Esophagus squamous epithelium (tissue), 5 donors: ENCODE measurements around the gene CCM2L. TPM values are rescaled to one million over a fixed set of nuclear protein-coding genes. Genes with fewer than 3 reads are reported as not detected.

Experiments
- DNase-seq: peaks from one replicate; lab custom pipeline; 2025; lab: John Stamatoyannopoulos, UW
- H3K27ac ChIP-seq, 4 donors: fragments of 200-600 bp; sonication (generic); one replicate each; pipeline ENCODE4 v1.5.1; 2016 to 2019; ENCODE audit warnings: mild to moderate bottlenecking in 1 of 4
- H3K27me3 ChIP-seq, 4 donors: fragments of 200-600 bp; sonication (generic); 1 replicate in 3 of 4; 2 replicates in 1 of 4; pipeline versions ENCODE4 v1.5.1 to v1.6.0; 2017 to 2021; ENCODE audit warnings: antibody characterized with exemption in 1 of 4
- H3K36me3 ChIP-seq, 3 donors: fragments of 200-600 bp; sonication (generic); one replicate each; pipeline ENCODE4 v1.5.1; 2016 to 2019
- H3K4me1 ChIP-seq, 3 donors: fragments of 200-600 bp; sonication (generic); one replicate each; pipeline ENCODE4 v1.5.1; 2017 to 2019
- H3K4me3 ChIP-seq, 4 donors: fragments of 200-600 bp; sonication (generic); 1 replicate in 3 of 4; 2 replicates in 1 of 4; pipeline ENCODE4 v1.5.1; 2016 to 2019; ENCODE audit warnings: mild to moderate bottlenecking in 2 of 4, moderate library complexity in 1 of 4
- H3K9me3 ChIP-seq, 3 donors: fragments of 200-600 bp; sonication (generic); one replicate each; pipeline ENCODE4 v1.5.1; 2016 to 2019
- CTCF ChIP-seq, 6 experiments: fragments of 450-650 bp in 4 of 6; fragments of 200-600 bp in 2 of 6; sonication (generic) in 2 of 6; IDR thresholded peaks; one replicate each; pipeline ENCODE4 v1.5.1; 2016 to 2019; ENCODE audit warnings: antibody characterized with exemption in 6 of 6, mild to moderate bottlenecking in 4 of 6, moderate library complexity in 4 of 6
- POLR2A ChIP-seq, 4 donors: fragments of 450-650 bp; IDR thresholded peaks; one replicate each; pipeline ENCODE4 v1.6.1; 2017; ENCODE audit warnings: antibody characterized with exemption in 4 of 4, mild to moderate bottlenecking in 4 of 4, moderate library complexity in 3 of 4
- WGBS, 2 donors: methylation state at CpG; one replicate each; pipeline ENCODE4 v1.1.5; 2018; 5-methylcytosine and 5-hydroxymethylcytosine counted together
- intact Hi-C: fragments of 100-400 bp; cut with DNase I; formaldehyde crosslinking; loops from one replicate; pipeline ENCODE4 v1.15.0; 2022
- total RNA-seq, 4 donors: library from RNA; depleted of rRNA; stranded (reverse); fragments of >200 nt; gene quantifications; one replicate each; pipeline ENCODE4 v1.1.0, GENCODE V29; 2016
- donor health status: DM: yes; HTN: yes; CAD: no.

Gene CCM2L
- total RNA-seq, 4 donors from 2014 or later = 0.80 to 4.8 (median 3.1) TPM

DNA sequence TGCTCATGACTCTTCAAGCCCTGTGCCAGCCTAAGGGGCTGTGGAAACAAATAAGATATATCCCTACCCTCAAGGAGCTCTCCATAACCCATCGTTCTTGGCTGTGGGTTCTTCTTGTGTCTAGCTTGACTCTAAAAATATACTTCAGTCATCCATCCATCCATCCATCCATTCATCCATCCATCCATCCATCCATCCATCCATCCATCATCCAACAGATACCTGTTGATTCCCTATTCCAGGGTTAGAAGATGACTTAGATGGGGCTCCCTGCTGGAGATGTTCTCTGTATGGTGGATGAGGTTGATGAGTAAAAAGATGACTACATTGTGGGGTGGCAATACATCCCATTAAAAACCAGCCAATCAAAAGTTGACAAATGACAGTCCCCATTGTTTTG lies 65.3 kb downstream of the CCM2L start:
- no peak overlapping the region for H3K4me3 ChIP-seq
- H3K4me1 ChIP-seq = peaks cover 0 to 23% (median 0%) of the 10 kb centered on the region in 3 donors
- H3K9me3 ChIP-seq = no peaks in the 10 kb centered on the region
- H3K27me3 ChIP-seq = peaks cover 0 to 47% (median 0%) of the 10 kb centered on the region in 4 donors
- H3K27ac ChIP-seq = no peak overlapping the region
- TF ChIP-seq CTCF (IDR thresholded peaks at IDR 0.05) (no peak), POLR2A (IDR thresholded peaks at IDR 0.05) (no peak)
- H3K36me3 ChIP-seq = no peaks in the 10 kb centered on the region
- 79 to 83% methylated on average over 1 of the region's 1 CpG for WGBS, 2 donors
- DNase-seq = no peak
- intact Hi-C loops = no loop called here

DNA sequence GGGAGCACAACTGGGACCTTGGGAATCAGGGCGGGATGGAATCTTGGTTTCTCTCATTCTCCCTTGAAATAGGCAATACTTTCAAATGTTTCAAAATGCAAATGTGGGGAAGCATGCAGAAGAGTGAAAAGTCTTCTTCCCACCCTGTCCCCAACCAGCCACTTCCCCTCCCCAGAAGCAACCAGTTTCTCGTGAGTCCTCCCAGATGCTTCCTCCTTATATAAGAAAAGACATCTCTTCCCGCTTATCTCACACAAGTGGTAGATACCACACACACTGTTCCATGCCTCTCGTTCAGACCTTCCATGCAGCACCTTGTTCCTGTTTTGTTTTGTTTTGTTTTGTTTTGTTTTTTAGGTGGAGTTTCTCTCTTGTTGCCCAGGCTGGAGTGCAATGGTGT lies 67.0 kb downstream of the CCM2L start:
- peaks cover 0 to 24% (median 6%) of the 10 kb centered on the region in 3 donors for H3K4me1 ChIP-seq
- TF ChIP-seq POLR2A (IDR thresholded peaks at IDR 0.05) (no peak), CTCF (IDR thresholded peaks at IDR 0.05) (no peak)
- no peak for DNase-seq
- no peaks in the 10 kb centered on the region for H3K36me3 ChIP-seq
- WGBS, 2 donors = 74 to 84% methylated on average over 4 of the region's 4 CpGs
- intact Hi-C loops = no loop called here
- no peak overlapping the region for H3K4me3 ChIP-seq
- H3K27ac ChIP-seq = no peak overlapping the region
- peaks cover 0 to 43% (median 0%) of the 10 kb centered on the region in 4 donors for H3K27me3 ChIP-seq
- no peaks in the 10 kb centered on the region for H3K9me3 ChIP-seq

GRCh38 chr20:32078322-32078721 lies 68.1 kb downstream of the CCM2L start:
- H3K36me3 ChIP-seq = no peaks in the 10 kb centered on the region
- 89 to 100% methylated on average over 1 to 5 of the region's 5 CpGs for WGBS, 2 donors
- H3K4me3 ChIP-seq = no peak overlapping the region
- peaks cover 0 to 30% (median 6%) of the 10 kb centered on the region in 3 donors for H3K4me1 ChIP-seq
- H3K27me3 ChIP-seq = peaks cover 0 to 40% (median 0%) of the 10 kb centered on the region in 4 donors
- DNase-seq = no peak
- intact Hi-C loops = no loop called here
- no peak overlapping the region for H3K27ac ChIP-seq
- no peaks in the 10 kb centered on the region for H3K9me3 ChIP-seq
- no peak for TF ChIP-seq CTCF (IDR thresholded peaks at IDR 0.05)
- no peak for TF ChIP-seq POLR2A (IDR thresholded peaks at IDR 0.05)

GRCh38 chr20:32078791-32079190 lies 68.6 kb downstream of the CCM2L start:
- intact Hi-C loops = no loop called here
- Histone ChIP-seq H3K4me1 (peaks cover 0 to 30% (median 6%) of the 10 kb centered on the region in 3 donors), H3K4me3 (no peak overlapping the region), H3K9me3 (no peaks in the 10 kb centered on the region), H3K36me3 (no peaks in the 10 kb centered on the region), H3K27ac (no peak overlapping the region), H3K27me3 (peaks cover 0 to 40% (median 0%) of the 10 kb centered on the region in 4 donors)
- no peak for TF ChIP-seq POLR2A (IDR thresholded peaks at IDR 0.05)
- TF ChIP-seq CTCF (IDR thresholded peaks at IDR 0.05) = no peak
- no peak for DNase-seq

DNA sequence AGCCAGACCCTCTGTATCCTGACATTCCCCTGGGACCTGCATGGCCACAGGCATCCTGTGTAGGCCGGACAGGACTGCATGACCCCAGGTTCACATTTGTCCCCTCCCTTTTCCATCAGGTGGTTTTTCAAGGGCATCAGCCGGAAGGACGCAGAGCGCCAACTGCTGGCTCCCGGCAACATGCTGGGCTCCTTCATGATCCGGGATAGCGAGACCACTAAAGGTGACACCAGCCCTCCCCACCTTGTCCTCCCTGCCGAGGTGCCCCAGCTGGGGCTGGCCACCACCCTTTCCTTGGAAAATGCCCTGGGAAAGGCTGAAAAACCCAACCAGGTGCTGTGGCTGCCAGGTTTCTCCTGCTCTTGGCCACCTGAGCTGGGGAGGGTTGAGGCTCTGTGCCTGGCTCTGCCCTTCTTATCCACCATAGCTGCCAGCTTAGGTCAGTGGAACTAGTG lies 69.4 kb downstream of the CCM2L start:
- H3K4me1 ChIP-seq = peaks cover 0 to 27% (median 6%) of the 10 kb centered on the region in 3 donors
- no peaks in the 10 kb centered on the region for H3K36me3 ChIP-seq
- TF ChIP-seq POLR2A (IDR thresholded peaks at IDR 0.05) (no peak), CTCF (IDR thresholded peaks at IDR 0.05) (no peak)
- H3K27ac ChIP-seq = no peak overlapping the region
- WGBS, 2 donors = 60 to 98% methylated on average over 2 to 6 of the region's 8 CpGs
- H3K4me3 ChIP-seq = no peak overlapping the region
- intact Hi-C loops = no loop called here
- no peak for DNase-seq
- peaks cover 0 to 42% (median 0%) of the 10 kb centered on the region in 4 donors for H3K27me3 ChIP-seq
- no peaks in the 10 kb centered on the region for H3K9me3 ChIP-seq
